ENCODE results near the gene SPATA33.

DNA sequence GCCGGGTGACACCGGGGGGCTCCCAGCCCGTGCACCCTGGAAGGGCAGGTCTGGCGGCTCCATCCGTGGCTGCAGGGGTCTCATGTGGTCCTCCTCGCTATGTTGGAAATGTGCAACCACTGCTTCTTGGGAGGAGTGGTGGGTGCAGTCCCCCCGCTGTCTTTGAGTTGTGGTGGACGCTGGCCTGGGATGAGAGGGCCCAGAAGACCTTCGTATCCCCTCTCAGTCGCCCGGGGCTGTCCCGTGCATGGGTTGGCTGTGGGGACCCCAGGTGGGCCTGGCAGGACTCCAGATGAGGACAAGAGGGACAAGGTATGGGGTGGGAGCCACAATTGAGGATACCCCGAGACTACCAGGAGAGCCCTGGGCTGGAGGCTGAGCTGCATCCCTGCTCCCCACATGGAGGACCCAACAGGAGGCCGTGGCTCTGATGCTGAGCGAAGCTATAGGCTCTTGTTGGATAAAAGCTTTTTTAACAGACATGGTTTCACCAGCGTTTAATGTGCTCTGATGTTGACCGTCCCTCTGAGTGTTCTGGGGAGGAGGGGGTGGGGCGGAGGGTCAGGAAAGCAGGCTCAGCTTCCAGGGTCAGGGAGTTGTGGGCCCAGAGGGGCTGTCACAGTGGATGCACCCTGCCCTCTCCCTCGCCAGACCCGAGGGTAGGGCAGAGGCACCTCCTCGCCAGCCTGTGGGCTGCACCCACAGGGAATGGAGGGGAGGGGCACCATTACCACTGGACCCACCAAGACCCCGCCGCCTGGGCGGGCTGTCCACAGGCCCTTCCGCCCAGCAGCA, 38.4 kb downstream of the SPATA33 start:
- TF ChIP-seq, protein P1, sequence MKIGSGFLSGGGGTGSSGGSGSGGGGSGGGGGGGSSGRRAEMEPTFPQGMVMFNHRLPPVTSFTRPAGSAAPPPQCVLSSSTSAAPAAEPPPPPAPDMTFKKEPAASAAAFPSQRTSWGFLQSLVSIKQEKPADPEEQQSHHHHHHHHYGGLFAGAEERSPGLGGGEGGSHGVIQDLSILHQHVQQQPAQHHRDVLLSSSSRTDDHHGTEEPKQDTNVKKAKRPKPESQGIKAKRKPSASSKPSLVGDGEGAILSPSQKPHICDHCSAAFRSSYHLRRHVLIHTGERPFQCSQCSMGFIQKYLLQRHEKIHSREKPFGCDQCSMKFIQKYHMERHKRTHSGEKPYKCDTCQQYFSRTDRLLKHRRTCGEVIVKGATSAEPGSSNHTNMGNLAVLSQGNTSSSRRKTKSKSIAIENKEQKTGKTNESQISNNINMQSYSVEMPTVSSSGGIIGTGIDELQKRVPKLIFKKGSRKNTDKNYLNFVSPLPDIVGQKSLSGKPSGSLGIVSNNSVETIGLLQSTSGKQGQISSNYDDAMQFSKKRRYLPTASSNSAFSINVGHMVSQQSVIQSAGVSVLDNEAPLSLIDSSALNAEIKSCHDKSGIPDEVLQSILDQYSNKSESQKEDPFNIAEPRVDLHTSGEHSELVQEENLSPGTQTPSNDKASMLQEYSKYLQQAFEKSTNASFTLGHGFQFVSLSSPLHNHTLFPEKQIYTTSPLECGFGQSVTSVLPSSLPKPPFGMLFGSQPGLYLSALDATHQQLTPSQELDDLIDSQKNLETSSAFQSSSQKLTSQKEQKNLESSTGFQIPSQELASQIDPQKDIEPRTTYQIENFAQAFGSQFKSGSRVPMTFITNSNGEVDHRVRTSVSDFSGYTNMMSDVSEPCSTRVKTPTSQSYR (CRISPR knock-in tag; IDR thresholded peaks at IDR 0.05): no peak
- TF ChIP-seq CTCF (IDR thresholded peaks at IDR 0.05) (no peak), ZNF263 (CRISPR knock-in tag; IDR thresholded peaks at IDR 0.05; ENCODE audit: low read depth) (no peak)

All from WTC11 (cell line).